Liver (tissue), 3 donors: ENCODE results near the gene CSAG3.
"Not testable (repeated sequence)": the region's sequence is repeated elsewhere in the genome, so short reads cannot be mapped to it uniquely, and the experiment has no call there.

Source experiments
- ATF3 ChIP-seq: IDR thresholded peaks from 2 replicates; pipeline ENCODE4 v1.6.1; 2016; ENCODE audit warnings: antibody characterized with exemption
- CTCF ChIP-seq: fragments of 150-350 bp; IDR thresholded peaks from 2 replicates; pipeline ENCODE4 v1.5.1; 2017; ENCODE audit warnings: improper control_type of control experiment, low read depth, low read length; ENCODE audit not compliant: missing input control
- EGR1 ChIP-seq, 2 donors: IDR thresholded peaks; 2 replicates each; pipeline ENCODE4 v1.6.1; 2016 to 2018; ENCODE audit warnings: antibody characterized with exemption in 2 of 2, low read depth in 2 of 2
- GABPA ChIP-seq, 2 donors: IDR thresholded peaks in 1 of 2; conservative IDR thresholded peaks in 1 of 2; 2 replicates each; pipeline ENCODE4 v1.6.1; 2016; ENCODE audit warnings: antibody characterized with exemption in 2 of 2, mild to moderate bottlenecking in 1 of 2, moderate library complexity in 1 of 2
- MAX ChIP-seq: IDR thresholded peaks from 2 replicates; pipeline ENCODE4 v1.6.1; 2016; ENCODE audit warnings: antibody characterized with exemption
- NR2F2 ChIP-seq: IDR thresholded peaks from 2 replicates; pipeline ENCODE4 v1.6.1; 2016; ENCODE audit warnings: antibody characterized with exemption
- RAD21 ChIP-seq, 2 donors: IDR thresholded peaks; 2 replicates each; pipeline ENCODE4 v1.6.1; 2016; ENCODE audit warnings: antibody characterized with exemption in 2 of 2, mild to moderate bottlenecking in 2 of 2
- RXRA ChIP-seq, 2 donors: IDR thresholded peaks; 2 replicates each; pipeline ENCODE4 v1.6.1; 2017 to 2018; ENCODE audit warnings: antibody characterized with exemption in 2 of 2, mild to moderate bottlenecking in 1 of 2
- YY1 ChIP-seq: IDR thresholded peaks from 2 replicates; pipeline ENCODE4 v1.6.1; 2016; ENCODE audit warnings: antibody characterized with exemption, mild to moderate bottlenecking
- ZBTB33 ChIP-seq: IDR thresholded peaks from 2 replicates; pipeline ENCODE4 v1.6.1; 2016; ENCODE audit warnings: antibody characterized with exemption
- donor health status: healthy.
- donor health status: healthy.

GRCh38 chrX:152787062-152787461 lies 28.0 kb downstream of the CSAG3 start:
- not testable (repeated sequence) for TF ChIP-seq EGR1 (IDR thresholded peaks at IDR 0.05; ENCODE audit: low read depth in 2 of 2); CTCF; ATF3; ZBTB33; RAD21 (IDR thresholded peaks at IDR 0.05); MAX; YY1; NR2F2; RXRA (IDR thresholded peaks at IDR 0.05); GABPA (IDR thresholded peaks at IDR 0.05 in 1 of 2, conservative IDR thresholded peaks at IDR 0.05 in 1 of 2)
